Neural cell (in vitro differentiated cells): ENCODE data around the gene TDRD12. TPM values are rescaled to one million over a fixed set of nuclear protein-coding genes. Genes with fewer than 3 reads are reported as not detected.

ENCODE experiments used
- H2AFZ ChIP-seq: fragments of 200-600, 300-800 bp; sonication (generic), shearing (Covaris generic); 2 replicates; pipeline ENCODE4 v1.6.0; 2014; ENCODE audit warnings: low read depth, mild to moderate bottlenecking, antibody characterized with exemption, low read length, moderate library complexity
- H3F3A ChIP-seq: fragments of 200-600 bp; shearing (Covaris generic); 2 replicates; pipeline ENCODE4 v1.6.1; 2016; ENCODE audit warnings: mild to moderate bottlenecking, moderate library complexity, mixed read lengths, antibody characterized with exemption, low read length; ENCODE audit not compliant: insufficient read depth, poor library complexity, severe bottlenecking
- H3K27ac ChIP-seq: fragments of 200-600, 300-800 bp; sonication (generic), shearing (Covaris generic); 2 replicates; pipeline ENCODE4 v1.5.1; 2014; ENCODE audit warnings: mild to moderate bottlenecking, low read length, moderate library complexity
- H3K27me3 ChIP-seq: fragments of 300-800, 200-600 bp; sonication (generic), shearing (Covaris generic); 2 replicates; pipeline ENCODE4 v1.6.0; 2014; ENCODE audit warnings: mild to moderate bottlenecking, low read depth, low read length, moderate library complexity; ENCODE audit not compliant: insufficient read depth
- H3K36me3 ChIP-seq: fragments of 300-800, 200-600 bp; sonication (generic), shearing (Covaris generic); 2 replicates; pipeline ENCODE4 v1.5.1; 2014; ENCODE audit warnings: mild to moderate bottlenecking, antibody characterized with exemption, low read length, moderate library complexity; ENCODE audit not compliant: insufficient read depth
- H3K4me2 ChIP-seq: fragments of 300-800, 200-600 bp; sonication (generic), shearing (Covaris generic); 2 replicates; pipeline ENCODE4 v1.6.0; 2014; ENCODE audit warnings: mild to moderate bottlenecking, low read length
- H3K4me3 ChIP-seq: fragments of 300-800, 200-600 bp; sonication (generic), shearing (Covaris generic); 2 replicates; pipeline ENCODE4 v1.5.1; 2014; ENCODE audit warnings: mild to moderate bottlenecking, low read length, moderate library complexity
- H3K79me2 ChIP-seq: fragments of 200-600 bp; shearing (Covaris generic); replicated peaks from 2 replicates; pipeline ENCODE4 v1.6.0; 2014; ENCODE audit warnings: mild to moderate bottlenecking, low read length, moderate library complexity; ENCODE audit not compliant: insufficient read depth
- H3K9ac ChIP-seq: fragments of 300-800, 200-600 bp; sonication (generic), shearing (Covaris generic); 2 replicates; pipeline ENCODE4 v1.6.1; 2016; ENCODE audit warnings: mild to moderate bottlenecking, low read length, mixed read lengths
- H3K9me2 ChIP-seq: fragments of 200-600 bp; shearing (Covaris generic); 2 replicates; pipeline ENCODE4 v1.6.1; 2016; ENCODE audit warnings: mild to moderate bottlenecking, low read length, mixed read lengths; ENCODE audit not compliant: insufficient read depth
- H3K9me3 ChIP-seq: fragments of 200-600, 300-800 bp; sonication (generic), shearing (Covaris generic); 2 replicates; pipeline ENCODE4 v1.6.1; 2016; ENCODE audit warnings: mild to moderate bottlenecking, mixed run types, low read length, moderate library complexity, mixed read lengths
- H4K20me1 ChIP-seq: fragments of 200-600 bp; shearing (Covaris generic); 2 replicates; pipeline ENCODE4 v1.6.1; 2016; ENCODE audit warnings: mild to moderate bottlenecking, mixed run types; ENCODE audit not compliant: insufficient read depth
- EP300 ChIP-seq: fragments of 450-650 bp; conservative IDR thresholded peaks from 2 replicates; pipeline ENCODE4 v1.6.1; 2014; ENCODE audit warnings: antibody characterized with exemption, mild to moderate bottlenecking, moderate library complexity; ENCODE audit not compliant: poor library complexity, severe bottlenecking
- EZH2 ChIP-seq: fragments of 200-600, 300-800 bp; shearing (Covaris generic), sonication (generic); IDR thresholded peaks from 2 replicates; pipeline ENCODE4 v1.6.1; 2014; ENCODE audit warnings: antibody characterized with exemption, low read length, borderline replicate concordance, mild to moderate bottlenecking; ENCODE audit not compliant: insufficient read depth, poor library complexity, severe bottlenecking
- MXI1 ChIP-seq: fragments of 450-650 bp; conservative IDR thresholded peaks from 2 replicates; pipeline ENCODE4 v1.6.1; 2014; ENCODE audit warnings: antibody characterized with exemption, mild to moderate bottlenecking; ENCODE audit not compliant: poor library complexity, severe bottlenecking
- POLR2AphosphoS5 ChIP-seq: IDR thresholded peaks from 2 replicates; pipeline ENCODE4 v1.6.1; 2012
- RAD21 ChIP-seq: fragments of 450-650 bp; conservative IDR thresholded peaks from 2 replicates; pipeline ENCODE4 v1.6.1; 2014; ENCODE audit warnings: antibody characterized with exemption, mild to moderate bottlenecking, moderate library complexity
- REST ChIP-seq: IDR thresholded peaks from 2 replicates; pipeline ENCODE4 v1.6.1; 2012; ENCODE audit warnings: borderline replicate concordance
- SMC3 ChIP-seq: fragments of 450-650 bp; conservative IDR thresholded peaks from 2 replicates; pipeline ENCODE4 v1.6.1; 2014; ENCODE audit warnings: antibody characterized with exemption, mild to moderate bottlenecking, moderate library complexity; ENCODE audit not compliant: poor library complexity
- TAF1 ChIP-seq: IDR thresholded peaks from 2 replicates; pipeline ENCODE4 v1.6.1; 2012; ENCODE audit warnings: low read depth
- polyA plus RNA-seq: library from polyadenylated mRNA; depleted of rRNA; stranded (reverse); fragments of >200 nt; gene quantifications from 2 replicates; pipeline ENCODE4 v1.2.3, GENCODE V29; 2014
- TF ChIP-seq, protein P1 (sequence below): fragments of 450-650 bp; IDR thresholded peaks from 2 replicates; pipeline ENCODE4 v1.5.1; 2014; ENCODE audit warnings: antibody characterized with exemption, mild to moderate bottlenecking, moderate library complexity; ENCODE audit not compliant: poor library complexity, severe bottlenecking

Gene TDRD12
- polyA plus RNA-seq, 1 donor from 2014 or later = 9.2 TPM

- Histone ChIP-seq H3K4me2 (no peak overlapping the region), H2AFZ (no peak overlapping the region), H3K27me3 (no peaks in the 10 kb centered on the region), H3K36me3 (no peaks in the 10 kb centered on the region), H3K4me3 (no peak overlapping the region), H3K9ac (no peak overlapping the region), H3K27ac (no peak overlapping the region), H3K9me2 (no peaks in the 10 kb centered on the region), H3F3A (no peaks in the 10 kb centered on the region), H3K9me3 (no peaks in the 10 kb centered on the region), H4K20me1 (no peaks in the 10 kb centered on the region), H3K79me2 (no peaks in the 10 kb centered on the region)
- TF ChIP-seq RAD21 (no peak), EZH2 (no peak)
These were observed 144.3 kb downstream of the TDRD12 start for GRCh38 chr19:32863841-32864240.

GRCh38 chr19:32864318-32865007, 144.9 kb downstream of the TDRD12 start:
- Histone ChIP-seq H3K36me3 (no peaks in the 10 kb centered on the region), H3K4me2 (no peak overlapping the region), H3F3A (no peaks in the 10 kb centered on the region), H2AFZ (no peak overlapping the region), H3K9ac (no peak overlapping the region), H3K27ac (no peak overlapping the region), H3K9me3 (no peaks in the 10 kb centered on the region), H3K79me2 (no peaks in the 10 kb centered on the region), H3K4me3 (no peak overlapping the region), H3K27me3 (no peaks in the 10 kb centered on the region), H3K9me2 (no peaks in the 10 kb centered on the region), H4K20me1 (no peaks in the 10 kb centered on the region)
- no peak for TF ChIP-seq SMC3
- TF ChIP-seq RAD21 = no peak
- TF ChIP-seq EP300 = no peak
- TF ChIP-seq POLR2AphosphoS5 = no peak
- TF ChIP-seq, protein P1, sequence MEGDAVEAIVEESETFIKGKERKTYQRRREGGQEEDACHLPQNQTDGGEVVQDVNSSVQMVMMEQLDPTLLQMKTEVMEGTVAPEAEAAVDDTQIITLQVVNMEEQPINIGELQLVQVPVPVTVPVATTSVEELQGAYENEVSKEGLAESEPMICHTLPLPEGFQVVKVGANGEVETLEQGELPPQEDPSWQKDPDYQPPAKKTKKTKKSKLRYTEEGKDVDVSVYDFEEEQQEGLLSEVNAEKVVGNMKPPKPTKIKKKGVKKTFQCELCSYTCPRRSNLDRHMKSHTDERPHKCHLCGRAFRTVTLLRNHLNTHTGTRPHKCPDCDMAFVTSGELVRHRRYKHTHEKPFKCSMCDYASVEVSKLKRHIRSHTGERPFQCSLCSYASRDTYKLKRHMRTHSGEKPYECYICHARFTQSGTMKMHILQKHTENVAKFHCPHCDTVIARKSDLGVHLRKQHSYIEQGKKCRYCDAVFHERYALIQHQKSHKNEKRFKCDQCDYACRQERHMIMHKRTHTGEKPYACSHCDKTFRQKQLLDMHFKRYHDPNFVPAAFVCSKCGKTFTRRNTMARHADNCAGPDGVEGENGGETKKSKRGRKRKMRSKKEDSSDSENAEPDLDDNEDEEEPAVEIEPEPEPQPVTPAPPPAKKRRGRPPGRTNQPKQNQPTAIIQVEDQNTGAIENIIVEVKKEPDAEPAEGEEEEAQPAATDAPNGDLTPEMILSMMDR = no peak
- no peak for TF ChIP-seq REST
- TF ChIP-seq TAF1 = no peak
- TF ChIP-seq EZH2 = no peak
- no peak for TF ChIP-seq MXI1
